ENCODE results near the gene QARS1.

The QARS1 gene

DNA sequence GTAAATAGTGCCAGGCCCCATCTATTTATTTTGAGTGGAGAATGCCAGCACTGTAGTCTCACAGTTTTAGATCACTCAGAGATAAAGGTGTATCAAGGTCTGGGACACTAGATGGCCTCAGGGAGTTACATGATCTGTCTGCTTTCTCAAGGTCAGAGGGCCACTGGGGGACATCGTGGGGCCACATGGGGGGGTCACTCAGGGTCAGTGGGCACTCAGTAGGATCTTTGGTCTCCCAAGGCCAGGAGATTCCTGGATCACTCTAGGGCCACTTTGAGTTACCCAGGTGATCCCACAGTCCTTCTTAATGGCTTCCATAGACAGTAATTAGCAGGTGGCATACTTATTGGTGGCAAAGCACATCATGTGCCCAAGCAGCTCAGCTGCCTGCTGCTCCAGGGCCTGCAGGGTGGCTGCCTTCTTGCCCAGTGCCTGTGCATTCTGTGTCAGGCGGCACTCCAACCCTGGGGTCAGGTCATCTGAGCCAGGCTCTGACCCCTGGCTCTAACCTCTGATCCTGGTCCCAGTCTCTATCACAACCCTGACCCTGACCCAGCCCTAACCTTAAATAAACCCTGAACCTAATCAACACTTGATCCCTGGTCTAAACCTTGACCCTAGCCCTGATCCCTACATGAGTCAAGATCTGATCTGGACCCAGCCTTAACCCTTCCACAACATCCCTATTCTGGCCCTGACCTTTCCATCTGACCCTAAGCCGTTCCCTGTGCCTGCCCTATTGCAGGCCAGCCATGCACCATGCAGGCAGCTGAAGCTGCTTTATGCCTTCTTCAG lies 30.1 kb upstream of the QARS1 start:
- 74% methylated on average over 3 of the region's 3 CpGs for WGBS (ENCODE audit: insufficient coverage)
- no peak for DNase-seq
- no peak overlapping the region for H3K27ac ChIP-seq (ENCODE audit: insufficient read depth in 1 of 2, low read depth in 1 of 2, low read length in 2 of 2, poor library complexity in 1 of 2, severe bottlenecking in 2 of 2)
- CTCF ChIA-PET = interaction anchor here (0.9 to 1.1 kb wide), 3 partner anchors 11 to 40 kb away, joined by 3 to 4 read pairs (median 4); no protein-coding TSS in a partner anchor
- POLR2A ChIA-PET = no interaction called here
- H3K36me3 ChIP-seq (ENCODE audit: control insufficient read depth in 4 of 4, insufficient read depth in 4 of 4, low read length in 3 of 4) = no peaks in the 10 kb centered on the region
- peaks cover 5 to 25% (median 18%) of the 10 kb centered on the region in 4 experiments for H3K4me1 ChIP-seq (ENCODE audit: control extremely low read depth in 1 of 4, control insufficient read depth in 4 of 4, insufficient read depth in 4 of 4, low read length in 3 of 4)
- peaks cover 0 to 1% (median 0%) of the 10 kb centered on the region in 5 experiments for H3K27me3 ChIP-seq (replicated peaks in 2 of 5; ENCODE audit: control insufficient read depth in 4 of 5, insufficient read depth in 5 of 5, low read length in 4 of 5)
- H3K9me3 ChIP-seq (ENCODE audit: control extremely low read depth in 1 of 5, control insufficient read depth in 4 of 5, insufficient read depth in 2 of 5, low read depth in 1 of 5, low read length in 4 of 5) = no peaks in the 10 kb centered on the region
- H3K4me3 ChIP-seq (ENCODE audit: control insufficient read depth in 1 of 7, extremely low read depth in 1 of 7, insufficient read depth in 4 of 7, low read depth in 2 of 7, low read length in 6 of 7) = no peak overlapping the region

GRCh38 chr3:49133226-49133951 lies 28.8 kb upstream of the QARS1 start:
- WGBS (ENCODE audit: insufficient coverage) = 25% methylated on average over 12 of the region's 30 CpGs
- POLR2A ChIA-PET = interaction anchor here (0.6 to 1.1 kb wide), 4 partner anchors 24 to 305 kb away, joined by 3 to 5 read pairs (median 4); partner anchors contain the start of gene QRICH1
- CTCF ChIA-PET = interaction anchor here (0.5 to 4.7 kb wide), 6 partner anchors 12 to 145 kb away, joined by 3 to 35 read pairs (median 5); partner anchors contain the start of genes QRICH1 and USP19
- Histone ChIP-seq H3K9me3 (ENCODE audit: control extremely low read depth in 1 of 5, control insufficient read depth in 4 of 5, insufficient read depth in 2 of 5, low read depth in 1 of 5, low read length in 4 of 5) (no peaks in the 10 kb centered on the region), H3K27ac (ENCODE audit: insufficient read depth in 1 of 2, low read depth in 1 of 2, low read length in 2 of 2, poor library complexity in 1 of 2, severe bottlenecking in 2 of 2) (peak overlapping the region; percentile 33 to 77), H3K4me1 (ENCODE audit: control extremely low read depth in 1 of 4, control insufficient read depth in 4 of 4, insufficient read depth in 4 of 4, low read length in 3 of 4) (peaks cover 5 to 25% (median 18%) of the 10 kb centered on the region in 4 experiments), H3K27me3 (replicated peaks in 2 of 5; ENCODE audit: control insufficient read depth in 4 of 5, insufficient read depth in 5 of 5, low read length in 4 of 5) (peaks cover 0 to 1% (median 0%) of the 10 kb centered on the region in 5 experiments), H3K4me3 (ENCODE audit: control insufficient read depth in 1 of 7, extremely low read depth in 1 of 7, insufficient read depth in 4 of 7, low read depth in 2 of 7, low read length in 6 of 7) (peak overlapping the region; percentile 19 to 77 (median 53)), H3K36me3 (ENCODE audit: control insufficient read depth in 4 of 4, insufficient read depth in 4 of 4, low read length in 3 of 4) (no peaks in the 10 kb centered on the region)
- DNase-seq = peak; percentile 50 to 70 (median 65)

- peaks cover 5 to 25% (median 18%) of the 10 kb centered on the region in 4 experiments for H3K4me1 ChIP-seq (ENCODE audit: control extremely low read depth in 1 of 4, control insufficient read depth in 4 of 4, insufficient read depth in 4 of 4, low read length in 3 of 4)
- H3K9me3 ChIP-seq (ENCODE audit: control extremely low read depth in 1 of 5, control insufficient read depth in 4 of 5, insufficient read depth in 2 of 5, low read depth in 1 of 5, low read length in 4 of 5) = no peaks in the 10 kb centered on the region
- H3K36me3 ChIP-seq (ENCODE audit: control insufficient read depth in 4 of 4, insufficient read depth in 4 of 4, low read length in 3 of 4) = peaks cover 0 to 3% (median 0%) of the 10 kb centered on the region in 4 experiments
- peak within 1 kb of the TSS; percentile 33 to 77 for H3K27ac ChIP-seq (ENCODE audit: insufficient read depth in 1 of 2, low read depth in 1 of 2, low read length in 2 of 2, poor library complexity in 1 of 2, severe bottlenecking in 2 of 2)
- CTCF ChIA-PET = interaction anchor here (0.6 to 4.7 kb wide), 12 partner anchors 11 to 145 kb away, joined by 3 to 35 read pairs (median 4); partner anchors contain the start of genes KLHDC8B, QRICH1 and USP19
- DNase-seq = peak; percentile 76 to 88 (median 83)
- WGBS (ENCODE audit: insufficient coverage) = 40% methylated on average over 15 of the region's 28 CpGs
- peak within 1 kb of the TSS; percentile 25 to 77 (median 55) for H3K4me3 ChIP-seq (ENCODE audit: control insufficient read depth in 1 of 7, extremely low read depth in 1 of 7, insufficient read depth in 4 of 7, low read depth in 2 of 7, low read length in 6 of 7)
- POLR2A ChIA-PET = interaction anchor here (0.6 to 1.7 kb wide), 3 partner anchors 12 to 305 kb away, joined by 3 to 11 read pairs (median 5); partner anchors contain the start of genes QRICH1 and USP19
- no peaks in the 10 kb centered on the region for H3K27me3 ChIP-seq (replicated peaks in 2 of 5; ENCODE audit: control insufficient read depth in 4 of 5, insufficient read depth in 5 of 5, low read length in 4 of 5)
These were observed 28.1 kb upstream of the QARS1 start, which contains the start of gene LAMB2 for GRCh38 chr3:49132437-49133225. Gene LAMB2, minus strand, starts transcription at chr3:49133050. Its CDS starts 183 bp downstream, at chr3:49132867.

DNA sequence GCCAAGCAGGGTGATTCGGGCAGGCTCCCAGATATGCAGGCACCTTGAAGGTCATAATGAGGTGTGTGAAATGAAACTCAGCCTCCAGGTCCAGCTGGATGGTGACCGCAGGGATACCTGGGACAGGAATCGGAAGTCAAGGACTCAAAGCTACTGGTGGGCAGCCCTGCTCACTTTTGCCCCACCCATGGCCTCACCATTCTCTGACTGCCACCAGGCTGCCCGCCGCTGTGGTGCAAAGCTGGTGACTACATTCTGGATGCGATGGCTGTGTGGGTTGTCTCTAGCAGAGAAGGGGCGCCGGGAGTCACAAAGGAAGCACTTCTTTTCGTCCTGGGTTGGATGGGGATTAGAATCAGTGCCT lies 27.5 kb upstream of the QARS1 start:
- 89% methylated on average over 6 of the region's 9 CpGs for WGBS (ENCODE audit: insufficient coverage)
- no peak overlapping the region for H3K27ac ChIP-seq (ENCODE audit: insufficient read depth in 1 of 2, low read depth in 1 of 2, low read length in 2 of 2, poor library complexity in 1 of 2, severe bottlenecking in 2 of 2)
- no peak for DNase-seq
- peaks cover 0 to 3% (median 0%) of the 10 kb centered on the region in 4 experiments for H3K36me3 ChIP-seq (ENCODE audit: control insufficient read depth in 4 of 4, insufficient read depth in 4 of 4, low read length in 3 of 4)
- ChIA-PET CTCF (interaction anchor here (0.6 to 4.7 kb wide), 11 partner anchors 11 to 144 kb away, joined by 3 to 35 read pairs (median 4); partner anchors contain the start of genes KLHDC8B, QRICH1 and USP19), POLR2A (interaction anchor here (1.1 to 1.7 kb wide), 2 partner anchors 11 to 38 kb away, joined by 5 to 11 read pairs; partner anchors contain the start of genes QRICH1 and USP19)
- H3K4me3 ChIP-seq (ENCODE audit: control insufficient read depth in 1 of 7, extremely low read depth in 1 of 7, insufficient read depth in 4 of 7, low read depth in 2 of 7, low read length in 6 of 7) = peak overlapping the region in 2 of 7 experiments; percentile 29 to 76
- no peaks in the 10 kb centered on the region for H3K27me3 ChIP-seq (replicated peaks in 2 of 5; ENCODE audit: control insufficient read depth in 4 of 5, insufficient read depth in 5 of 5, low read length in 4 of 5)
- H3K9me3 ChIP-seq (ENCODE audit: control extremely low read depth in 1 of 5, control insufficient read depth in 4 of 5, insufficient read depth in 2 of 5, low read depth in 1 of 5, low read length in 4 of 5) = no peaks in the 10 kb centered on the region
- peaks cover 5 to 25% (median 18%) of the 10 kb centered on the region in 4 experiments for H3K4me1 ChIP-seq (ENCODE audit: control extremely low read depth in 1 of 4, control insufficient read depth in 4 of 4, insufficient read depth in 4 of 4, low read length in 3 of 4)

GRCh38 chr3:49131576-49131975 lies 27.0 kb upstream of the QARS1 start:
- H3K27ac ChIP-seq (ENCODE audit: insufficient read depth in 1 of 2, low read depth in 1 of 2, low read length in 2 of 2, poor library complexity in 1 of 2, severe bottlenecking in 2 of 2) = no peak overlapping the region
- H3K9me3 ChIP-seq (ENCODE audit: control extremely low read depth in 1 of 5, control insufficient read depth in 4 of 5, insufficient read depth in 2 of 5, low read depth in 1 of 5, low read length in 4 of 5) = no peaks in the 10 kb centered on the region
- no peak overlapping the region for H3K4me3 ChIP-seq (ENCODE audit: control insufficient read depth in 1 of 7, extremely low read depth in 1 of 7, insufficient read depth in 4 of 7, low read depth in 2 of 7, low read length in 6 of 7)
- peaks cover 0 to 3% (median 0%) of the 10 kb centered on the region in 4 experiments for H3K36me3 ChIP-seq (ENCODE audit: control insufficient read depth in 4 of 4, insufficient read depth in 4 of 4, low read length in 3 of 4)
- CTCF ChIA-PET = interaction anchor here (1.4 to 4.7 kb wide), 5 partner anchors 10 to 144 kb away, joined by 3 to 35 read pairs (median 4); partner anchors contain the start of gene USP19
- DNase-seq = no peak
- H3K27me3 ChIP-seq (replicated peaks in 2 of 5; ENCODE audit: control insufficient read depth in 4 of 5, insufficient read depth in 5 of 5, low read length in 4 of 5) = no peaks in the 10 kb centered on the region
- POLR2A ChIA-PET = interaction anchor here (1.1 to 1.7 kb wide), 2 partner anchors 11 to 38 kb away, joined by 5 to 11 read pairs; partner anchors contain the start of genes QRICH1 and USP19
- peaks cover 5 to 25% (median 18%) of the 10 kb centered on the region in 4 experiments for H3K4me1 ChIP-seq (ENCODE audit: control extremely low read depth in 1 of 4, control insufficient read depth in 4 of 4, insufficient read depth in 4 of 4, low read length in 3 of 4)
- WGBS (ENCODE audit: insufficient coverage) = 100% methylated on average over 6 of the region's 6 CpGs

- no peak overlapping the region for H3K4me3 ChIP-seq (ENCODE audit: control insufficient read depth in 1 of 7, extremely low read depth in 1 of 7, insufficient read depth in 4 of 7, low read depth in 2 of 7, low read length in 6 of 7)
- H3K36me3 ChIP-seq (ENCODE audit: control insufficient read depth in 4 of 4, insufficient read depth in 4 of 4, low read length in 3 of 4) = peaks cover 0 to 3% (median 0%) of the 10 kb centered on the region in 4 experiments
- no peak for DNase-seq
- H3K4me1 ChIP-seq (ENCODE audit: control extremely low read depth in 1 of 4, control insufficient read depth in 4 of 4, insufficient read depth in 4 of 4, low read length in 3 of 4) = peaks cover 5 to 25% (median 18%) of the 10 kb centered on the region in 4 experiments
- ChIA-PET CTCF (interaction anchor here (1.0 to 4.7 kb wide), 4 partner anchors 10 to 107 kb away, joined by 3 to 35 read pairs (median 4); partner anchors contain the start of gene USP19), POLR2A (interaction anchor here (1.7 kb wide), 1 partner anchor 37 kb away, joined by 11 read pairs; the partner anchor contains the start of gene QRICH1)
- no peak overlapping the region for H3K27ac ChIP-seq (ENCODE audit: insufficient read depth in 1 of 2, low read depth in 1 of 2, low read length in 2 of 2, poor library complexity in 1 of 2, severe bottlenecking in 2 of 2)
- WGBS (ENCODE audit: insufficient coverage) = 94% methylated on average over 12 of the region's 12 CpGs
- H3K27me3 ChIP-seq (replicated peaks in 2 of 5; ENCODE audit: control insufficient read depth in 4 of 5, insufficient read depth in 5 of 5, low read length in 4 of 5) = no peaks in the 10 kb centered on the region
- no peaks in the 10 kb centered on the region for H3K9me3 ChIP-seq (ENCODE audit: control extremely low read depth in 1 of 5, control insufficient read depth in 4 of 5, insufficient read depth in 2 of 5, low read depth in 1 of 5, low read length in 4 of 5)
These were observed 26.5 kb upstream of the QARS1 start for GRCh38 chr3:49131040-49131439.
